H9 (cell line): ENCODE results near the gene ST8SIA5. TPM values are rescaled to one million over a fixed set of nuclear protein-coding genes. Genes with fewer than 3 reads are reported as not detected.

Experiments used
- DNase-seq: peaks from one replicate; pipeline ENCODE4 v3.0.0-alpha.2; 2017
- H2AFZ ChIP-seq: one replicate; pipeline ENCODE4 v1.6.1; 2013; ENCODE audit warnings: mild to moderate bottlenecking, low read length, control low read depth, moderate library complexity
- H2AK5ac ChIP-seq: 2 replicates; pipeline ENCODE4 v1.6.1; 2013; ENCODE audit warnings: low read length, control low read depth, mixed read lengths; ENCODE audit not compliant: insufficient read length
- H2BK120ac ChIP-seq: one replicate; pipeline ENCODE4 v1.6.1; 2013; ENCODE audit warnings: low read depth, mild to moderate bottlenecking, low read length, control low read depth, inconsistent platforms; ENCODE audit not compliant: poor library complexity, severe bottlenecking
- H2BK12ac ChIP-seq: 2 replicates; pipeline ENCODE4 v1.6.1; 2013; ENCODE audit warnings: low read length, control low read depth, mixed read lengths, low read depth; ENCODE audit not compliant: insufficient read length
- H2BK15ac ChIP-seq: 2 replicates; pipeline ENCODE4 v1.6.1; 2013; ENCODE audit warnings: low read depth, low read length, control low read depth
- H2BK20ac ChIP-seq: one replicate; pipeline ENCODE4 v1.6.1; 2013; ENCODE audit warnings: low read depth, mild to moderate bottlenecking, low read length, control low read depth, inconsistent platforms; ENCODE audit not compliant: poor library complexity, severe bottlenecking
- H2BK5ac ChIP-seq: 2 replicates; pipeline ENCODE4 v1.6.1; 2013; ENCODE audit warnings: low read length, control low read depth, mixed read lengths; ENCODE audit not compliant: insufficient read length
- H3K14ac ChIP-seq: 2 replicates; pipeline ENCODE4 v1.6.1; 2013; ENCODE audit warnings: low read length, control low read depth; ENCODE audit not compliant: insufficient read depth
- H3K18ac ChIP-seq: 2 replicates; pipeline ENCODE4 v1.6.1; 2013; ENCODE audit warnings: low read depth, mild to moderate bottlenecking, mixed read lengths, low read length, control low read depth; ENCODE audit not compliant: insufficient read length
- H3K23ac ChIP-seq: 2 replicates; pipeline ENCODE4 v1.6.1; 2013; ENCODE audit warnings: low read length, control low read depth, mixed read lengths, low read depth; ENCODE audit not compliant: insufficient read length
- H3K23me2 ChIP-seq: 2 replicates; pipeline ENCODE4 v1.6.1; 2013; ENCODE audit warnings: low read depth, mild to moderate bottlenecking, mixed read lengths, low read length, control low read depth; ENCODE audit not compliant: insufficient read length, poor library complexity, severe bottlenecking
- H3K27ac ChIP-seq: 2 replicates; pipeline ENCODE4 v1.5.1; 2013; ENCODE audit warnings: low read length, control low read depth, mixed read lengths, low read depth; ENCODE audit not compliant: insufficient read length
- H3K27me3 ChIP-seq: 2 replicates; pipeline ENCODE4 v1.6.1; 2013; ENCODE audit warnings: low read length, control low read depth, inconsistent platforms; ENCODE audit not compliant: insufficient read depth
- H3K4ac ChIP-seq: 2 replicates; pipeline ENCODE4 v1.6.1; 2013; ENCODE audit warnings: low read depth, mild to moderate bottlenecking, control low read depth, inconsistent platforms, low read length, moderate library complexity
- H3K4me1 ChIP-seq: 2 replicates; pipeline ENCODE4 v1.6.1; 2013; ENCODE audit warnings: low read length, control low read depth, inconsistent platforms; ENCODE audit not compliant: insufficient read depth
- H3K4me2 ChIP-seq: 2 replicates; pipeline ENCODE4 v1.6.1; 2013; ENCODE audit warnings: low read length, control low read depth, mixed read lengths; ENCODE audit not compliant: insufficient read length, insufficient read depth
- H3K56ac ChIP-seq: 2 replicates; pipeline ENCODE4 v1.6.1; 2013; ENCODE audit warnings: low read depth, mild to moderate bottlenecking, mixed read lengths, low read length, control low read depth; ENCODE audit not compliant: insufficient read length
- H3K79me1 ChIP-seq: 2 replicates; pipeline ENCODE4 v1.6.1; 2013; ENCODE audit warnings: low read depth, mild to moderate bottlenecking, moderate library complexity, low read length, control low read depth, inconsistent platforms; ENCODE audit not compliant: insufficient read depth, poor library complexity, severe bottlenecking
- H3K79me2 ChIP-seq: 2 replicates; pipeline ENCODE4 v1.6.1; 2013; ENCODE audit warnings: low read length, control low read depth, inconsistent platforms; ENCODE audit not compliant: insufficient read depth
- H3K9ac ChIP-seq: 2 replicates; pipeline ENCODE4 v1.6.1; 2013; ENCODE audit warnings: low read length, control low read depth, mixed read lengths; ENCODE audit not compliant: insufficient read length; ENCODE audit errors: extremely low read depth
- H3K9me3 ChIP-seq: one replicate; pipeline ENCODE4 v1.6.1; 2013; ENCODE audit warnings: low read depth, low read length, inconsistent platforms; ENCODE audit not compliant: control insufficient read depth
- H3T11ph ChIP-seq: one replicate; pipeline ENCODE4 v1.6.1; 2013; ENCODE audit warnings: mild to moderate bottlenecking, low read length, control low read depth, inconsistent platforms
- H4K20me1 ChIP-seq: one replicate; pipeline ENCODE4 v1.6.1; 2013; ENCODE audit not compliant: control insufficient read depth, insufficient read length, insufficient read depth
- H4K5ac ChIP-seq: 2 replicates; pipeline ENCODE4 v1.6.1; 2013; ENCODE audit warnings: low read depth, mild to moderate bottlenecking, mixed read lengths, low read length, control low read depth; ENCODE audit not compliant: insufficient read length
- H4K8ac ChIP-seq: replicated peaks from 2 replicates; pipeline ENCODE4 v1.6.1; 2013; ENCODE audit warnings: low read length, control low read depth, mixed read lengths, low read depth; ENCODE audit not compliant: insufficient read length
- H4K91ac ChIP-seq: 2 replicates; pipeline ENCODE4 v1.6.1; 2013; ENCODE audit warnings: low read depth, mild to moderate bottlenecking, moderate library complexity, mixed read lengths, low read length, control low read depth; ENCODE audit not compliant: insufficient read length
- H3K27ac Mint-ChIP-seq, 3 experiments: 2 replicates in 2 of 3; 3 replicates in 1 of 3; pipeline ENCODE4 v1.8.0; 2020 to 2021; ENCODE audit warnings: mixed read lengths in 3 of 3, mild to moderate bottlenecking in 1 of 3, moderate library complexity in 1 of 3
- H3K27me3 Mint-ChIP-seq: 2 replicates; pipeline ENCODE4 v1.8.0; 2021; ENCODE audit warnings: low read depth, mild to moderate bottlenecking, moderate library complexity, mixed read lengths
- H3K36me3 Mint-ChIP-seq, 3 experiments: 2 replicates in 2 of 3; 3 replicates in 1 of 3; pipeline ENCODE4 v1.8.0; 2020 to 2021; ENCODE audit warnings: low read depth in 3 of 3, mixed read lengths in 3 of 3; ENCODE audit not compliant: insufficient read depth in 1 of 3
- H3K4me1 Mint-ChIP-seq, 2 experiments: 2 replicates each; pipeline ENCODE4 v1.8.0; 2020; ENCODE audit warnings: mixed read lengths in 2 of 2
- H3K4me3 Mint-ChIP-seq, 2 experiments: 2 replicates in 1 of 2; 3 replicates in 1 of 2; pipeline ENCODE4 v1.8.0; 2020 to 2021; ENCODE audit warnings: mild to moderate bottlenecking in 2 of 2, mixed read lengths in 2 of 2, moderate library complexity in 1 of 2
- H3K9me3 Mint-ChIP-seq, 2 experiments: 2 replicates in 1 of 2; 3 replicates in 1 of 2; pipeline ENCODE4 v1.8.0; 2020; ENCODE audit warnings: mild to moderate bottlenecking in 2 of 2, mixed read lengths in 2 of 2, moderate library complexity in 1 of 2
- CTCF ChIP-seq: fragments of 200-600 bp; sonication (generic); conservative IDR thresholded peaks from 3 replicates; pipeline ENCODE4 v1.8.0; 2021; ENCODE audit warnings: antibody characterized with exemption, mild to moderate bottlenecking
- WGBS: extraction: QIAGEN DNeasy Blood & Tissue Kit; methylation state at CpG from one replicate; pipeline ENCODE4 v1.1.7; 2013; ENCODE audit warnings: missing lambda C conversion rate, low lambda C conversion rate, mixed read lengths; ENCODE audit not compliant: insufficient read length; ENCODE audit errors: extremely low coverage; 5-methylcytosine and 5-hydroxymethylcytosine counted together
- total RNA-seq: library from RNA; stranded (reverse); gene quantifications from 2 replicates; pipeline ENCODE4 v1.2.1, GENCODE V29; 2021

Gene ST8SIA5
- total RNA-seq, 1 experiment from 2014 or later: 0.63 TPM

- H3K4me1 ChIP-seq: no peaks in the 10 kb centered on the region
- no peak within 1 kb of the TSS for H4K91ac ChIP-seq
- H3T11ph ChIP-seq: no peak within 1 kb of the TSS
Observed at GRCh38 chr18:46657115-46657955, 99.5 kb downstream of the ST8SIA5 start, which contains the start of gene LOXHD1. Gene LOXHD1 (minus strand): TSS chr18:46657220. CDS start chr18:46657033, 187 bp downstream.

More at GRCh38 chr18:46657115-46657955, 99.5 kb downstream of the ST8SIA5 start, which contains the start of gene LOXHD1:
- no peak within 1 kb of the TSS for H3K4ac ChIP-seq
- Mint-ChIP-seq H3K36me3 (no peaks in the 10 kb centered on the region; a peak in 1 of 7 replicates), H3K4me1 (peaks cover 12 to 13% of the 10 kb centered on the region in 2 experiments), H3K4me3 (peak within 1 kb of the TSS in 1 of 2 experiments; percentile 24; a peak in 2 of 5 replicates), H3K9me3 (no peaks in the 10 kb centered on the region), H3K27me3 (peaks cover 4% of the 10 kb centered on the region), H3K27ac (no peak within 1 kb of the TSS)
- no peaks in the 10 kb centered on the region for H3K79me1 ChIP-seq
- no peak within 1 kb of the TSS for H3K27ac ChIP-seq
- peak; percentile 88 for DNase-seq
- H2BK12ac ChIP-seq: no peak within 1 kb of the TSS
- no peak within 1 kb of the TSS for H3K4me2 ChIP-seq
- peak within 1 kb of the TSS; percentile 37 for H3K14ac ChIP-seq
- H4K5ac ChIP-seq: no peak within 1 kb of the TSS
- no peak within 1 kb of the TSS for H3K9ac ChIP-seq
- no peak within 1 kb of the TSS for H4K8ac ChIP-seq
- H3K9me3 ChIP-seq: no peaks in the 10 kb centered on the region
- WGBS: no CpG with 5 or more reads among the region's 25 CpGs
- H3K18ac ChIP-seq: no peak within 1 kb of the TSS
- no peak for TF ChIP-seq CTCF
- H2BK120ac ChIP-seq: no peak within 1 kb of the TSS
- no peaks in the 10 kb centered on the region for H4K20me1 ChIP-seq
- H2BK15ac ChIP-seq: no peak within 1 kb of the TSS
- H3K56ac ChIP-seq: no peak within 1 kb of the TSS
- H2BK20ac ChIP-seq: peak within 1 kb of the TSS; percentile 46
- H3K23me2 ChIP-seq: no peaks in the 10 kb centered on the region
- H3K23ac ChIP-seq: no peak within 1 kb of the TSS
- H3K27me3 ChIP-seq: no peaks in the 10 kb centered on the region
- H3K79me2 ChIP-seq: no peaks in the 10 kb centered on the region
- H2BK5ac ChIP-seq: no peak within 1 kb of the TSS
- peak within 1 kb of the TSS; percentile 81 for H2AFZ ChIP-seq
- no peak within 1 kb of the TSS for H2AK5ac ChIP-seq
